Ovary (tissue), 9 donors: ENCODE results near the gene SOX6. TPM values are rescaled to one million over a fixed set of nuclear protein-coding genes. Genes with fewer than 3 reads are reported as not detected.

Source experiments
- DNase-seq, 5 donors: peaks; one replicate each; pipeline ENCODE4 v3.0.0-alpha.2; 2019 to 2020
- H3K27ac ChIP-seq, 2 donors: fragments of 200-600 bp; one replicate each; pipeline versions ENCODE4 v1.5.1 to v1.8.0; 2019 to 2022
- H3K27me3 ChIP-seq: fragments of 200-600 bp; one replicate; pipeline ENCODE4 v1.8.0; 2022
- H3K36me3 ChIP-seq: fragments of 200-600 bp; sonication (generic); one replicate; pipeline ENCODE4 v1.5.1; 2019
- H3K4me1 ChIP-seq: one replicate; pipeline ENCODE4 v1.8.1; 2013; ENCODE audit warnings: mild to moderate bottlenecking, moderate library complexity; ENCODE audit not compliant: insufficient read depth
- H3K4me3 ChIP-seq: fragments of 200-600 bp; sonication (generic); one replicate; pipeline ENCODE4 v1.5.1; 2017
- H3K9me3 ChIP-seq, 2 donors: fragments of 200-600 bp in 1 of 2; sonication (generic) in 1 of 2; one replicate each; pipeline versions ENCODE4 v1.5.1 to v1.8.1; 2013 to 2019; ENCODE audit warnings: mild to moderate bottlenecking in 1 of 2, moderate library complexity in 1 of 2
- EP300 ChIP-seq: sonication (generic); formaldehyde crosslinking; IDR thresholded peaks from one replicate; pipeline ENCODE4 v1.6.1; 2017; ENCODE audit warnings: antibody characterized with exemption
- POLR2A ChIP-seq: fragments of 450-650 bp; IDR thresholded peaks from one replicate; pipeline ENCODE4 v1.6.1; 2017; ENCODE audit warnings: antibody characterized with exemption, mild to moderate bottlenecking, moderate library complexity
- WGBS, 3 donors: extraction: QIAGEN DNeasy Blood & Tissue Kit in 1 of 3; methylation state at CpG; one replicate each; pipeline versions ENCODE4 v1.1.5 to v1.1.7; 2013 to 2017; 5-methylcytosine and 5-hydroxymethylcytosine counted together
- intact Hi-C, 4 donors: fragments of 100-400 bp; cut with DNase I; formaldehyde crosslinking; loops; one replicate each; pipeline versions ENCODE4 v1.11.0 to v1.15.1; 2022 to 2023
- polyA plus RNA-seq, 2 donors: library from polyadenylated mRNA; stranded (reverse); fragments of 200-250 nt in 1 of 2; fragments of 350-450 nt in 1 of 2; fragmentation: Illumina TruSeq in 1 of 2; extraction: RNeasy Lipid Tissue Mini Kit (QIAGEN cat#74804) in 1 of 2; gene quantifications; one replicate each; pipeline ENCODE4 v1.2.3, GENCODE V29; 2013 to 2014
- total RNA-seq, 7 donors: library from RNA; depleted of rRNA in 2 of 7; stranded (reverse); fragments of >200 nt in 2 of 7; fragmentation: NEBNext Ultra II Directional in 3 of 7; extraction: Animal tissue kit (Norgen Biotek cat#: 25700) in 3 of 7; gene quantifications; one replicate each; pipeline versions ENCODE4 v1.1.0 to v1.2.4, GENCODE V29; 2016 to 2023
- TF ChIP-seq, protein P1 (sequence below), 3 donors: fragments of 450-650 bp in 2 of 3; fragments of 200-600 bp in 1 of 3; IDR thresholded peaks; one replicate each; pipeline versions ENCODE4 v1.5.1 to v1.8.0; 2016 to 2022; ENCODE audit warnings: antibody characterized with exemption in 3 of 3, mild to moderate bottlenecking in 1 of 3
- donor health status: DM: no; HTN: no; CAD: no; lungs with moderate emphysema.
- donor health status: DM: no; HTN: no; CAD: no.
- donor health status: Bipolar disorder and iron deficiency.
- donor health status: DM: yes; HTN: yes; CAD: no.
- donor health status: DM: no; HTN: no; CAD: no.
- donor health status: DM: yes; HTN: yes; CAD: no.

The SOX6 gene
- total and polyA plus RNA-seq, 9 donors = 0.61 to 29.4 (median 4.7) TPM

DNA sequence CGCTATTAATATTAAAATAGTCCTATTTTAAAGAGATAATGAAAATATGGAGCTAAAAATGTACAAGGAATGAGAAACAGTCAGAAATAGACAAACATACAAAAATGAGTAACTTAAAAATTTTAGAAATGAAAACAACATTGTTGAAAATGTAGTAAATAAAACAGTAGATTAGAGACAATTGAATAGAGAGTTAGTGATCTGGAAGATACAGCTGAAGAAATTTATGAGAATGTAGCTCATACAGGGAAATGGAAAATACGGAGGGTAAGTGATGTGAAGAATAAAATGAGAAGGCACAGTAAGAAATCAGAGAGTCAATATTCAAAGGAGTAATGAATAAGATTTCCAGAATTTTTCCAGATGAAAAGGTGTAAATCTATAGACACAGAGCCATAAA is 424.8 kb downstream of the SOX6 start:
- no peaks in the 10 kb centered on the region for H3K27me3 ChIP-seq
- H3K27ac ChIP-seq = no peak overlapping the region
- intact Hi-C loops = no loop called here
- no peak for DNase-seq
- no peaks in the 10 kb centered on the region for H3K36me3 ChIP-seq
- H3K4me1 ChIP-seq = no peaks in the 10 kb centered on the region
- H3K9me3 ChIP-seq = no peaks in the 10 kb centered on the region
- no peak overlapping the region for H3K4me3 ChIP-seq
- 87 to 88% (median 87%) methylated on average over 2 of the region's 2 CpGs for WGBS, 3 donors
- TF ChIP-seq, protein P1, sequence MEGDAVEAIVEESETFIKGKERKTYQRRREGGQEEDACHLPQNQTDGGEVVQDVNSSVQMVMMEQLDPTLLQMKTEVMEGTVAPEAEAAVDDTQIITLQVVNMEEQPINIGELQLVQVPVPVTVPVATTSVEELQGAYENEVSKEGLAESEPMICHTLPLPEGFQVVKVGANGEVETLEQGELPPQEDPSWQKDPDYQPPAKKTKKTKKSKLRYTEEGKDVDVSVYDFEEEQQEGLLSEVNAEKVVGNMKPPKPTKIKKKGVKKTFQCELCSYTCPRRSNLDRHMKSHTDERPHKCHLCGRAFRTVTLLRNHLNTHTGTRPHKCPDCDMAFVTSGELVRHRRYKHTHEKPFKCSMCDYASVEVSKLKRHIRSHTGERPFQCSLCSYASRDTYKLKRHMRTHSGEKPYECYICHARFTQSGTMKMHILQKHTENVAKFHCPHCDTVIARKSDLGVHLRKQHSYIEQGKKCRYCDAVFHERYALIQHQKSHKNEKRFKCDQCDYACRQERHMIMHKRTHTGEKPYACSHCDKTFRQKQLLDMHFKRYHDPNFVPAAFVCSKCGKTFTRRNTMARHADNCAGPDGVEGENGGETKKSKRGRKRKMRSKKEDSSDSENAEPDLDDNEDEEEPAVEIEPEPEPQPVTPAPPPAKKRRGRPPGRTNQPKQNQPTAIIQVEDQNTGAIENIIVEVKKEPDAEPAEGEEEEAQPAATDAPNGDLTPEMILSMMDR (IDR thresholded peaks at IDR 0.05) = no peak
- TF ChIP-seq EP300 = no peak
- TF ChIP-seq POLR2A = no peak

DNA sequence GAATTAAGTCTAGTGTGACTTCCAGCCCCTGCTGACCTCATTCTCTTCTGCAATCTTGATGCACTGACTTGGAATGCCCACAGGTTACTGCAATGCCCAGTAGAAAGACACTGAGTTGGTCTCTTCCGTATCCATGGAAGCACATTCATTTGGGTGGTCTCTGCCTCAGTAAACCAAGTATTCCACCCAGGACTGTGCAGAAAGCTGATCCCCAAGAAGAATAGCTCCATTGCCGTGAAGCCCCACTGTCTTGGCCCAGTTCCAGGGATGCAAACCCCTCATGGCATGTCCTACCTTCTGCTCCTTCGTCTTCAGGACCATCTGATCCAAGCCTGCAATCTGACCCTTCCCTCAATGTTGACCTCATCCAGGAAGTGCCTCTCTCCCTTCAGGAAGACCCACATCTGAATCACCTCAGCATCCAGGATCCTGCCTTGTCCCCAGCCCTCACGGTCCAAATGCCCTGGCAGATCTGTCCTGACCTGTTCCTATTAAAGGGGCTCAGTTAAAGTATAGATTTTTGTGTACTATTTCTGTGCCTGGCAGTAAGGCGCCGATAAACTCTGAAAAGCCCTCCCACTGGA is 425.8 kb downstream of the SOX6 start:
- WGBS, 3 donors = 74 to 80% (median 76%) methylated on average over 6 of the region's 6 CpGs
- Histone ChIP-seq H3K4me1 (no peaks in the 10 kb centered on the region), H3K9me3 (no peaks in the 10 kb centered on the region), H3K27ac (no peak overlapping the region), H3K27me3 (no peaks in the 10 kb centered on the region), H3K36me3 (no peaks in the 10 kb centered on the region), H3K4me3 (no peak overlapping the region)
- intact Hi-C loops = no loop called here
- no peak for DNase-seq
- TF ChIP-seq, protein P1 (IDR thresholded peaks at IDR 0.05) = no peak
- TF ChIP-seq POLR2A (no peak), EP300 (no peak)

DNA sequence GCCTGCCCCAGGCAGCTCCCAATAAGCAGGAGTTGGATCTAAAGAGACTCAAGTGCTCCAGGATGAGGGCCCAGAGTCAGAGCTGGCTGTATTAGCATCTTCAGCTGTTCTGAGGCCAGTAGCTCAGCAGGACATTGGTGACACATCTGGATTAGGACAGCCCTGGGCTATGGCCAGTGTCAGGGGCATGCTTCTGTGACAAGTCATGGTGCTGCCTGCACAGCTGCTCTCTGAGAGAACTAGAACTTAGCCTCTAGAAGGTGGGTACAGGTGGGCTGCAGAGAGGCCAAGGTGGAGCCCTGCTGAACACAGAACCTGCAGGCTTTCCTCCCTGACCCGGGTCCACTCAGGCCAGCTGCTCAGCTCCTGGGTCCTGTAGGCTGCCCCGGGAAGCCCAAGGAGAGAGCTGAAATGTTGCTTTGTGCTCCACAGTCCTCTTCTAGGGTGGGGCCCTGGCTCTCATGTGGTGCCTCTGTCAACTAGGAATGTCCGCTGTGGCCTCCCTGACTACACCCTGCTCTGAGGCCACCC is 426.9 kb downstream of the SOX6 start:
- Histone ChIP-seq H3K4me3 (no peak overlapping the region), H3K27ac (no peak overlapping the region), H3K27me3 (no peaks in the 10 kb centered on the region), H3K36me3 (no peaks in the 10 kb centered on the region), H3K4me1 (no peaks in the 10 kb centered on the region), H3K9me3 (no peaks in the 10 kb centered on the region)
- 86 to 92% (median 87%) methylated on average over 3 of the region's 3 CpGs for WGBS, 3 donors
- intact Hi-C loops = no loop called here
- TF ChIP-seq EP300 = no peak
- TF ChIP-seq, protein P1 (IDR thresholded peaks at IDR 0.05) = no peak
- TF ChIP-seq POLR2A = no peak
- no peak for DNase-seq

DNA sequence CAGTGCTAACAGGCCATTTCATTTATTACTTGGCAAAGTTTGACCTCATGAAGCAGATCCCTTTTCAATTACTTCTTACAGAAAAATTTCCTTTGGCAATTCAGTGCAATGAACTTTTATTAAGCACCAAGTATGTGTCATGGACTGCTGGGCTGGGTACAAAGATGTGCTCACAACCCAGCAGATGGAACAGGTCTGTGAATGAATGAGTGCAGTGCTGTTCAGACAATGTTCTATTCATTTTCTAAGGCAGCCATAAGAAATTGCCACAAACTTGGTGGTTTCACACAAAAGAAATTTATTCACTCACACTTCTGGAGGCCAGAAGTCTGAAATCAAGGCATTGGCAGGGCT is 428.5 kb downstream of the SOX6 start:
- Histone ChIP-seq H3K36me3 (no peaks in the 10 kb centered on the region), H3K4me1 (no peaks in the 10 kb centered on the region), H3K9me3 (no peaks in the 10 kb centered on the region), H3K27me3 (no peaks in the 10 kb centered on the region), H3K4me3 (no peak overlapping the region), H3K27ac (no peak overlapping the region)
- DNase-seq = no peak
- TF ChIP-seq POLR2A (no peak), EP300 (no peak)
- TF ChIP-seq, protein P1 (IDR thresholded peaks at IDR 0.05) = no peak
- intact Hi-C loops = no loop called here
